GM18505 (cell line): ENCODE measurements around the gene SLX4IP.
"Not testable (repeated sequence)": the region's sequence is repeated elsewhere in the genome, so short reads cannot be mapped to it uniquely, and the experiment has no call there.

Source experiments
- ATAC-seq: cut with Tn5 transposase; IDR thresholded peaks from one replicate; pipeline ENCODE4 v1.9.1; 2021; ENCODE audit not compliant: unreplicated experiment
- POLR2A ChIP-seq: IDR thresholded peaks from 4 replicates; pipeline ENCODE4 v1.6.1; 2011; ENCODE audit warnings: borderline replicate concordance; ENCODE audit not compliant: insufficient read depth, insufficient read length; ENCODE audit errors: extremely low read depth

The SLX4IP gene

GRCh38 chr20:10434832-10435812 is at the start of gene SLX4IP:
Gene SLX4IP, plus strand, starts transcription at chr20:10435305. Its CDS starts 22,900 bp downstream, at chr20:10458205.
- peak; percentile 86 for TF ChIP-seq POLR2A
- ATAC-seq = peak; percentile 60

- ATAC-seq = no peak
- no peak for TF ChIP-seq POLR2A
Measured at GRCh38 chr20:10385850-10386544, 49.1 kb upstream of the SLX4IP start.

GRCh38 chr20:10387686-10388085 is 47.4 kb upstream of the SLX4IP start:
- ATAC-seq = no peak
- no peak for TF ChIP-seq POLR2A

GRCh38 chr20:10388597-10388996 is 46.5 kb upstream of the SLX4IP start:
- no peak for ATAC-seq
- TF ChIP-seq POLR2A = no peak

GRCh38 chr20:10390709-10391108 is 44.4 kb upstream of the SLX4IP start:
- TF ChIP-seq POLR2A = no peak
- no peak for ATAC-seq

GRCh38 chr20:10394752-10395151 is 40.4 kb upstream of the SLX4IP start:
- ATAC-seq = not testable (repeated sequence)

GRCh38 chr20:10398834-10399369 is 36.2 kb upstream of the SLX4IP start:
- no peak for ATAC-seq
- TF ChIP-seq POLR2A = no peak

GRCh38 chr20:10402938-10403608 is 32.0 kb upstream of the SLX4IP start:
- no peak for TF ChIP-seq POLR2A
- no peak for ATAC-seq

- TF ChIP-seq POLR2A = no peak
- no peak for ATAC-seq
Measured at GRCh38 chr20:10404023-10404628, 31.0 kb upstream of the SLX4IP start.

- no peak for ATAC-seq
- TF ChIP-seq POLR2A = no peak
Measured at GRCh38 chr20:10404959-10405530, 30.1 kb upstream of the SLX4IP start.

GRCh38 chr20:10408108-10408813 is 26.8 kb upstream of the SLX4IP start:
- ATAC-seq = no peak
- no peak for TF ChIP-seq POLR2A

GRCh38 chr20:10411673-10412072 is 23.4 kb upstream of the SLX4IP start:
- no peak for TF ChIP-seq POLR2A

More at GRCh38 chr20:10411673-10412072, 23.4 kb upstream of the SLX4IP start:
- no peak for ATAC-seq
